ENCODE data around the gene NEUROD2. TPM values are rescaled to one million over a fixed set of nuclear protein-coding genes. Genes with fewer than 3 reads are reported as not detected.
A peak's percentile ranks its signal among the peaks of the same experiment; 100 is the strongest.

NEUROD2 gene
- total RNA-seq, 6 donors from 2014 or later = not detected

DNA sequence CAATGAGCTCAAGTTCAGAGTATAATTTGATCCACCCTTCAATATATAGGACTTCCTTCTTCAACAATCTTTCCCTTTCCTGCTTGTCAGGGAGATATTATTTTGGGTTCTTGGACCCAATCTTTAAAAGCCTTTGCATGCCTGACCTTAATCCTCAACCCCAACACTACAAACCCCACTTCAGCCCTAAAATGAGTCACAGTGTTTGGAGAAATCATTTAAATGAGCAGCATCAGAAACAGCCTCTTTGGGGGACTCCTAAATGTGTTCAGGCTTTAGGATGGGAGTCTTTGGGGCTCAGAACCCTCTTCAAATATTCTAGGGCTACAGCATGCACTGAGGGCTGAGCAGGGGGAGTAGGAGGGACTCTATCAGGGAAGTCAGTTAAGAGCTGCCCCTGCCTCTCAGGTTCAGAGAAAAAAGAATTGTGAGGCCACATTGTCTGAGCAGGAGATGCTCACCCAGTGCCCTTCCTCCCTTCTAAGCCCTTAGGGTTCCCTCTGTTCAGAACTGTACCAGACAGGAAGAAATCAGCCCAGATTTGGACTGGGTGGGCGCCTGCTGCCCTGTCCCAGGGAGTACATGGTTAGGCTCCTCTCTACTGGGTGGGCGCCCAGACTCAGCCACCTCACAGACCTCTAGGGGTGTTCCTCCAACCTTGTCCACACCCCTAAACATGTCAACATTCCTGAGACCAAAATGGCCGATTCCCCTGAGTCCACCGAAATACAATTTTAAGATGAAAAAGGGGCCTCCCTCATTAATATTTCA, 5.0 kb downstream of the NEUROD2 start:
- peaks cover 3 to 99% (median 66%) of the 10 kb centered on the region in 4 donors for H3K27me3 ChIP-seq
- no peak for DNase-seq
- no peaks in the 10 kb centered on the region for H3K9me3 ChIP-seq
- H3K36me3 ChIP-seq = no peaks in the 10 kb centered on the region
- H3K27ac ChIP-seq = no peak overlapping the region
- H3K4me1 ChIP-seq = peaks cover 39 to 63% (median 42%) of the 10 kb centered on the region in 4 donors
- WGBS, 2 donors = 24 to 45% methylated on average over 3 to 4 of the region's 4 CpGs
- no peak for ATAC-seq (ENCODE audit: low FRiP score in 2 of 2)
- no peak for TF ChIP-seq CTCF (IDR thresholded peaks at IDR 0.05)
- no peak overlapping the region for H3K4me3 ChIP-seq

- H3K4me1 ChIP-seq = peaks cover 35 to 56% (median 37%) of the 10 kb centered on the region in 4 donors
Measured at GRCh38 chr17:39601758-39602532, 5.8 kb downstream of the NEUROD2 start.

DNA sequence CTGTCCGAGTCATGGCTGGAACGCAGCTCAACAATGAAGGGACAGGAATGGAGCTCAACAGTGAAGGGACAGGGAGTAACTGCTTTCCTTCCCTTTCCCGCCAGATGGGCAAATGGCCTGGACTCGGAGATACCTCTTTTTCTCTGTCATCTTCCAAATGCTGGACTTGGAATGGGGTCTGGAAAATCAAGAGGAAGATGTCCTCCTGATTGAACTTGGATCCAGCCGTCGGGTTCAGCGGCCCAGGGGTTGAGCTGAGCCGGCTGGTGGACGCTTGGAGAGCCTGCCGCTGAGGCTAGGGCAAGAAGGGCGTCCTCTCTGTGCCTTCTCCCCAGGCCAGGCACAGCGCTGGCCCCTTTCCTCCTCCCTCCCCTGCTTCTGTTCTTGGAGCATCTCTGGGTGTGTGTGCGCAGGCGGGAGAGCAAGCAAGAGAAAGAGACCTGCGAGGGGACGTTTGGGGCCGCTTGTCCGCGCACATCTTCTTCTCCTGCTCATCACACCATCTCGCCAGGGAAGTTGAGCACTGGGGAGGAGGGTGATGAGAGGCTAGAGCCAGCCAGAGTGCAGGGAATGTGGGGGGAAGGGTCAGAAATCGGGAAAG, 6.6 kb downstream of the NEUROD2 start:
- H3K36me3 ChIP-seq = no peaks in the 10 kb centered on the region
- no peak overlapping the region for H3K4me3 ChIP-seq
- ATAC-seq (ENCODE audit: low FRiP score in 2 of 2) (no peak), DNase-seq (peak in 1 of 2 donors; percentile 42)
- no peaks in the 10 kb centered on the region for H3K9me3 ChIP-seq
- no peak overlapping the region for H3K27ac ChIP-seq
- no peak for TF ChIP-seq EP300 (IDR thresholded peaks at IDR 0.05)
- TF ChIP-seq POLR2A (IDR thresholded peaks at IDR 0.05) = no peak
- no peak for TF ChIP-seq CTCF (IDR thresholded peaks at IDR 0.05)
- no peak for TF ChIP-seq POLR2AphosphoS5 (IDR thresholded peaks at IDR 0.05)
- H3K4me1 ChIP-seq = peaks cover 26 to 48% (median 29%) of the 10 kb centered on the region in 4 donors
- 13 to 16% methylated on average over 9 to 21 of the region's 21 CpGs for WGBS, 2 donors
- H3K27me3 ChIP-seq = peaks cover 3 to 99% (median 62%) of the 10 kb centered on the region in 4 donors

More at GRCh38 chr17:39601758-39602532, 5.8 kb downstream of the NEUROD2 start:
- H3K36me3 ChIP-seq = no peaks in the 10 kb centered on the region
- TF ChIP-seq EP300 (IDR thresholded peaks at IDR 0.05) = no peak
- no peak for TF ChIP-seq POLR2A (IDR thresholded peaks at IDR 0.05)
- no peak for TF ChIP-seq CTCF (IDR thresholded peaks at IDR 0.05)
- no peak for TF ChIP-seq POLR2AphosphoS5 (IDR thresholded peaks at IDR 0.05)
- no peak for DNase-seq
- H3K4me3 ChIP-seq = no peak overlapping the region
- no peaks in the 10 kb centered on the region for H3K9me3 ChIP-seq
- no peak overlapping the region for H3K27ac ChIP-seq
- WGBS, 2 donors = 39 to 51% methylated on average over 12 of the region's 12 CpGs
- no peak for ATAC-seq (ENCODE audit: low FRiP score in 2 of 2)
- peaks cover 3 to 99% (median 65%) of the 10 kb centered on the region in 4 donors for H3K27me3 ChIP-seq

DNA sequence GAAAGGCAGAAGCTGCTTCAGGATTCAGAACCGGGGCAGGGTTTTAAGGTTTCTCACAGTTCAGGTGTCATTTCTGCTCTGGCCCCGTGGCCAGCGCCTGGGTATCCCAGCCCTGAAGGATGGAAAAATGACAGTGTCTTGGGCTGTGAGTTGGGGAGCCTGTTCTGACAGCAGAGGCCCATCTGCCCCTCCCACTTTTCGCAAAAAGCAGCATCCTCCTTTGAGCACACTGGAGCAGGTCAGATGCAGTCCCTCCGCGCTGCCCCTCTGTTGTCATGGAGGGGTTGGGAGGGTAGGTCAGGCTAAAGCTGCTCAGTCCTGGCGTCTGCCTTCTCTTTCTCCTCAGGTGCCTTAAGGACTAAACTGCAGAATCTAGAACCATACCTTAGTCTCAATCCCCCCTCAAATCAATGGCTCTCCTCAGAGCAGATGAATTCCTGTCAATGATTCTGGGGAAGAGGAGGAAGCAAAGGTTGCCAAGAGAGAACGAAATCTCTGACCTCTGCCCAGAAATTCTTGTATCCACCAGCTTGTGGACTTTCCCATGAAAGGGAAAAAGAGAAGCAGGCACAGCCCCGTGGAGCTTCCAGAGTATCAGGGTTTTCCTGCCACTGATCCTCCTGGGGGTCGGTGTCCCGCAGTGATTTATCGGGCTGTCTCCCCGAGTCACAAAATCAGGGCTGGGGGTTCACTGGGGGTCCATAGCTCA, 7.3 kb downstream of the NEUROD2 start:
- WGBS, 2 donors = 6 to 9% methylated on average over 8 to 13 of the region's 13 CpGs
- peaks cover 3 to 99% (median 59%) of the 10 kb centered on the region in 4 donors for H3K27me3 ChIP-seq
- no peak overlapping the region for H3K27ac ChIP-seq
- no peaks in the 10 kb centered on the region for H3K9me3 ChIP-seq
- no peak for DNase-seq
- no peak overlapping the region for H3K4me3 ChIP-seq
- peaks cover 20 to 41% (median 23%) of the 10 kb centered on the region in 4 donors for H3K4me1 ChIP-seq
- TF ChIP-seq CTCF (IDR thresholded peaks at IDR 0.05) (no peak), EP300 (IDR thresholded peaks at IDR 0.05) (no peak), POLR2AphosphoS5 (IDR thresholded peaks at IDR 0.05) (no peak), POLR2A (IDR thresholded peaks at IDR 0.05) (no peak)
- H3K36me3 ChIP-seq = no peaks in the 10 kb centered on the region
- ATAC-seq (ENCODE audit: low FRiP score in 2 of 2) = no peak
